ENCODE results near the gene XPO6. TPM values are rescaled to one million over a fixed set of nuclear protein-coding genes. Genes with fewer than 3 reads are reported as not detected.
A peak's percentile ranks its signal among the peaks of the same experiment; 100 is the strongest.

The XPO6 gene
- total and polyA plus RNA-seq, 2 donors: 67.9 to 161 TPM

DNA sequence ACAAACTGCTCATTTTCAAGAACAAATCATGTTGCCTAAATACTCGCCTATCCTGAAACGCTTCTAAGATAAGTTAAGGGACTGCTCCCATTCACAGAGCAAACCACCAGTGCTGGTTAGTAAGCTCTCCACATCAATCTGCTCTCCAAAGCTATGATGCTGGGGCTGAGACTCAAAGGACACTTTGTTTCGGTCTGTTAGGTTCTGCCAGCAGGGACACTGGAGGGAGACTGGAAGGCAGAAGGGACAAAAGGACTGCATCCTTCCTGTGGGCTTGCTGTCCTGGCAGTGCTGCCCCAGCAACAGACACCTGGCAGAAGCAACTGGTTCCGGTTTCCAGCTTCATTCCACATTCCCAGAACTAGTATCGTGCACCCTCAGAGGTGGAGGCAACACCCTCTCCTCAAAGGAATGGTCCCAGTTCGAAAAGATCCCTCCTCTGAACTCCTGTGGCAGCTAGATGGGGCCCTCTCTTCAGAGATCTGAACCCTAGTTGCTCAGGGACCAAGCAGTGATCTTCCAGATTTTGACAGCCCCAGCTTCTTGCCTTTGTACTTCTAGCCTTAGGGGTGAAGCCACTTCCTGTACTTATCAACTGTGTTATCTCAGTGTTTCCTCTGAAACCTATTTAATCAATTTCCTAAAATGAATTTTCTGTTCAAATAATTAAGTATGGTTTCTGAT is 74.9 kb downstream of the XPO6 start:
- Histone ChIP-seq H3K27ac (ENCODE audit: low read depth in 1 of 2, low read length in 1 of 2) (peak overlapping the region in 1 of 2 donors; percentile 56), H3K27me3 (ENCODE audit: control insufficient read depth in 2 of 2, insufficient read depth in 1 of 2, low read length in 1 of 2) (no peaks in the 10 kb centered on the region), H3K36me3 (ENCODE audit: control insufficient read depth in 2 of 2, insufficient read depth in 2 of 2, low read length in 1 of 2) (peaks cover 28 to 47% of the 10 kb centered on the region in 2 donors), H3K9me3 (ENCODE audit: control insufficient read depth in 2 of 2, insufficient read depth in 1 of 2, low read length in 1 of 2) (no peaks in the 10 kb centered on the region), H3K4me3 (ENCODE audit: low read length in 2 of 2) (no peak overlapping the region), H3K4me1 (ENCODE audit: control insufficient read depth in 2 of 2, insufficient read depth in 2 of 2, low read length in 2 of 2) (peaks cover 16 to 29% of the 10 kb centered on the region in 2 donors)
- WGBS: 86% methylated on average over 6 of the region's 6 CpGs
- DNase-seq (ENCODE audit: low read depth in 6 of 9, low spot score in 9 of 9): peak in 7 of 9 donors; percentile 16 to 74 (median 35)

- Histone ChIP-seq H3K4me3 (ENCODE audit: low read length in 2 of 2) (no peak overlapping the region), H3K4me1 (ENCODE audit: control insufficient read depth in 2 of 2, insufficient read depth in 2 of 2, low read length in 2 of 2) (peaks cover 6 to 13% of the 10 kb centered on the region in 2 donors), H3K36me3 (ENCODE audit: control insufficient read depth in 2 of 2, insufficient read depth in 2 of 2, low read length in 1 of 2) (peaks cover 55 to 77% of the 10 kb centered on the region in 2 donors), H3K9me3 (ENCODE audit: control insufficient read depth in 2 of 2, insufficient read depth in 1 of 2, low read length in 1 of 2) (no peaks in the 10 kb centered on the region), H3K27ac (ENCODE audit: low read depth in 1 of 2, low read length in 1 of 2) (no peak overlapping the region), H3K27me3 (ENCODE audit: control insufficient read depth in 2 of 2, insufficient read depth in 1 of 2, low read length in 1 of 2) (no peaks in the 10 kb centered on the region)
- WGBS: 99% methylated on average over 7 of the region's 7 CpGs
- no peak for DNase-seq (ENCODE audit: low read depth in 6 of 9, low spot score in 9 of 9)
These were observed 78.1 kb downstream of the XPO6 start for GRCh38 chr16:28133666-28134065.

DNA sequence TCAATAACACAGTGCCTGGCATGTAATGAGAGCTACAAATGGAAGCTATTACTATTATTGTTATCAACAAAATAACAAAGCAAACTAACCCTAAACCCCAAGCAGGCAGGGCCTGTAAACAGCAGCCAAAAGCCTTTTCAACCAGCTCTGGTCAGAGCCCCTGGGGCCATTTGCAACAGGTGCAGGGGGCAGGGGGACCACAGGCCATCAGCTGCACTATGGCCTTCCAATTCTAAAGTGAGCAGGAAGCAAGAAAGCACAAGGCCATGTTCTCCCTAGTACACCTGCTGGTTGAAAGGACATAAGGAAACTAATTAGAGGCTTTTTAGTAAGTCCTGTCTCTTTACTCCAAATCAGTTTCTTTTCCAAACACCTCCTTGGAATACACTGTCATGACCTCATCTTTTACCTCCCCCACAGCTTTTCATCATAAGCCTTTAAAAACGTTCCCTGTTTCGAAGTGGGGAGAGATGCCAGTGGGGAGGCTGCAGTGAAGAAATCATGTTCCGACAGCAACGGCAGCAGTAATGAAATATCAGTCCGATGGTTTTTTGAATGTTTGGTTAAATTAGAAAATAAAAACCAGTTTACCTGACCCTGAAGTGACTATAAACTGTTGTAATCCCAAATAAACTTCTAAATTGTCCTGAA is 79.9 kb downstream of the XPO6 start:
- Histone ChIP-seq H3K27ac (ENCODE audit: low read depth in 1 of 2, low read length in 1 of 2) (no peak overlapping the region), H3K36me3 (ENCODE audit: control insufficient read depth in 2 of 2, insufficient read depth in 2 of 2, low read length in 1 of 2) (peaks cover 69 to 87% of the 10 kb centered on the region in 2 donors)

DNA sequence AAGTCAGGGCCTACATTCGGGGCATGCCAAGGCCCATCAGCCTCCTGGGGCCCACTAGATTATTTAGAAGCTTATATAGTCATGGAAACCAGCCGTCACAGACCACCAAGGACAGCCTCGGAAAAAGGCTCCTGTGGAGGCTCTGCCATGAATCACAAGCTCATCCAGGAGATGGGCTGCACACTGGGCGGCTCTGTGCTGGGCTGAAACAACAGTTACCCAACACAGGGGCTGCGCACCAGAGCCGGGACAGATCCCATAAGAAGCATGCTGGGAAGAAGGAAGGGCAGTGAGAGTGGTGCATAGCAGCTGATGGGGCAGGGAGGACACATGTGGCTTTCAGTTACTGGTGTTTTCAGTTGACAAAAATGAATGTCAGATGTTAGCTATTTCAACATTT is 80.6 kb downstream of the XPO6 start:
- Histone ChIP-seq H3K9me3 (ENCODE audit: control insufficient read depth in 2 of 2, insufficient read depth in 1 of 2, low read length in 1 of 2) (no peaks in the 10 kb centered on the region), H3K36me3 (ENCODE audit: control insufficient read depth in 2 of 2, insufficient read depth in 2 of 2, low read length in 1 of 2) (peaks cover 73 to 93% of the 10 kb centered on the region in 2 donors), H3K4me1 (ENCODE audit: control insufficient read depth in 2 of 2, insufficient read depth in 2 of 2, low read length in 2 of 2) (no peaks in the 10 kb centered on the region), H3K27me3 (ENCODE audit: control insufficient read depth in 2 of 2, insufficient read depth in 1 of 2, low read length in 1 of 2) (no peaks in the 10 kb centered on the region), H3K4me3 (ENCODE audit: low read length in 2 of 2) (no peak overlapping the region), H3K27ac (ENCODE audit: low read depth in 1 of 2, low read length in 1 of 2) (no peak overlapping the region)
- over 99% methylated on average over 6 of the region's 6 CpGs for WGBS
- no peak for DNase-seq (ENCODE audit: low read depth in 6 of 9, low spot score in 9 of 9)

More for the DNA sequence above, 79.9 kb downstream of the XPO6 start:
- H3K27me3 ChIP-seq (ENCODE audit: control insufficient read depth in 2 of 2, insufficient read depth in 1 of 2, low read length in 1 of 2): no peaks in the 10 kb centered on the region
- H3K4me1 ChIP-seq (ENCODE audit: control insufficient read depth in 2 of 2, insufficient read depth in 2 of 2, low read length in 2 of 2): peaks cover 3% of the 10 kb centered on the region in 2 donors
- WGBS: 96% methylated on average over 5 of the region's 5 CpGs
- DNase-seq (ENCODE audit: low read depth in 6 of 9, low spot score in 9 of 9): no peak
- H3K4me3 ChIP-seq (ENCODE audit: low read length in 2 of 2): no peak overlapping the region
- H3K9me3 ChIP-seq (ENCODE audit: control insufficient read depth in 2 of 2, insufficient read depth in 1 of 2, low read length in 1 of 2): no peaks in the 10 kb centered on the region

- 95% methylated on average over 11 of the region's 11 CpGs for WGBS
- Histone ChIP-seq H3K27ac (ENCODE audit: low read depth in 1 of 2, low read length in 1 of 2) (no peak overlapping the region), H3K36me3 (ENCODE audit: control insufficient read depth in 2 of 2, insufficient read depth in 2 of 2, low read length in 1 of 2) (peaks cover 81 to 95% of the 10 kb centered on the region in 2 donors), H3K27me3 (ENCODE audit: control insufficient read depth in 2 of 2, insufficient read depth in 1 of 2, low read length in 1 of 2) (no peaks in the 10 kb centered on the region), H3K4me3 (ENCODE audit: low read length in 2 of 2) (no peak overlapping the region), H3K9me3 (ENCODE audit: control insufficient read depth in 2 of 2, insufficient read depth in 1 of 2, low read length in 1 of 2) (no peaks in the 10 kb centered on the region), H3K4me1 (ENCODE audit: control insufficient read depth in 2 of 2, insufficient read depth in 2 of 2, low read length in 2 of 2) (no peaks in the 10 kb centered on the region)
- DNase-seq (ENCODE audit: low read depth in 6 of 9, low spot score in 9 of 9): no peak
These were observed 81.4 kb downstream of the XPO6 start for GRCh38 chr16:28130099-28131088.

- Histone ChIP-seq H3K27ac (ENCODE audit: low read depth in 1 of 2, low read length in 1 of 2) (no peak overlapping the region), H3K9me3 (ENCODE audit: control insufficient read depth in 2 of 2, insufficient read depth in 1 of 2, low read length in 1 of 2) (no peaks in the 10 kb centered on the region), H3K27me3 (ENCODE audit: control insufficient read depth in 2 of 2, insufficient read depth in 1 of 2, low read length in 1 of 2) (no peaks in the 10 kb centered on the region), H3K4me1 (ENCODE audit: control insufficient read depth in 2 of 2, insufficient read depth in 2 of 2, low read length in 2 of 2) (no peaks in the 10 kb centered on the region), H3K36me3 (ENCODE audit: control insufficient read depth in 2 of 2, insufficient read depth in 2 of 2, low read length in 1 of 2) (peaks cover 80 to 90% of the 10 kb centered on the region in 2 donors), H3K4me3 (ENCODE audit: low read length in 2 of 2) (no peak overlapping the region)
- 98% methylated on average over 14 of the region's 14 CpGs for WGBS
- no peak for DNase-seq (ENCODE audit: low read depth in 6 of 9, low spot score in 9 of 9)
These were observed 84.8 kb downstream of the XPO6 start for GRCh38 chr16:28126684-28127620.

DNA sequence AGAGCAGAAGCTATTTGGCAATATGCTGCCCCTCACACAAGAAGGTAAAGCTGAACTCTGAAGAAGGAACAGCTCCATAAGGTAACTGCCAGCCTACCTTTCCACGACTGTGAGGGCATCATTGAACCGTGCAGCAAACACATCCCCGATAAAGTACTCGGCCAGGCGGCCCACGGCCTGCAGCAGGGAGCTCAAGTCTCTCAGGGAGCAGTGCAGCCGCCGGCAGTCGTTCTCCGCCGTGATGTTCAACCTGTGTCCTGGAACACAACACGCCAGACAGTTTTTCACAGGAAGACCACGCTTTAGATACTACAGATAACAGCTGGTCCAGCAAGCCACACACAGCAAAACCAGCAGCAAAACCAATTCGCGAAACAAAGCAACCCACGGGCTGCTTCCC is 86.2 kb downstream of the XPO6 start:
- Histone ChIP-seq H3K27me3 (ENCODE audit: control insufficient read depth in 2 of 2, insufficient read depth in 1 of 2, low read length in 1 of 2) (no peaks in the 10 kb centered on the region), H3K36me3 (ENCODE audit: control insufficient read depth in 2 of 2, insufficient read depth in 2 of 2, low read length in 1 of 2) (peaks cover 78 to 87% of the 10 kb centered on the region in 2 donors), H3K4me1 (ENCODE audit: control insufficient read depth in 2 of 2, insufficient read depth in 2 of 2, low read length in 2 of 2) (no peaks in the 10 kb centered on the region), H3K27ac (ENCODE audit: low read depth in 1 of 2, low read length in 1 of 2) (no peak overlapping the region), H3K9me3 (ENCODE audit: control insufficient read depth in 2 of 2, insufficient read depth in 1 of 2, low read length in 1 of 2) (no peaks in the 10 kb centered on the region), H3K4me3 (ENCODE audit: low read length in 2 of 2) (no peak overlapping the region)
- WGBS: 98% methylated on average over 16 of the region's 16 CpGs
- DNase-seq (ENCODE audit: low read depth in 6 of 9, low spot score in 9 of 9): no peak

- Histone ChIP-seq H3K4me1 (ENCODE audit: control insufficient read depth in 2 of 2, insufficient read depth in 2 of 2, low read length in 2 of 2) (no peaks in the 10 kb centered on the region), H3K4me3 (ENCODE audit: low read length in 2 of 2) (no peak overlapping the region), H3K36me3 (ENCODE audit: control insufficient read depth in 2 of 2, insufficient read depth in 2 of 2, low read length in 1 of 2) (peaks cover 63 to 70% of the 10 kb centered on the region in 2 donors), H3K9me3 (ENCODE audit: control insufficient read depth in 2 of 2, insufficient read depth in 1 of 2, low read length in 1 of 2) (no peaks in the 10 kb centered on the region), H3K27me3 (ENCODE audit: control insufficient read depth in 2 of 2, insufficient read depth in 1 of 2, low read length in 1 of 2) (no peaks in the 10 kb centered on the region), H3K27ac (ENCODE audit: low read depth in 1 of 2, low read length in 1 of 2) (no peak overlapping the region)
- no peak for DNase-seq (ENCODE audit: low read depth in 6 of 9, low spot score in 9 of 9)
- WGBS: over 99% methylated on average over 2 of the region's 2 CpGs
These were observed 90.2 kb downstream of the XPO6 start for GRCh38 chr16:28121527-28121926.

Measured in thymus (tissue), 11 donors.